Neural progenitor cell (in vitro differentiated cells): ENCODE data around the gene ZFP1. TPM values are rescaled to one million over a fixed set of nuclear protein-coding genes. Genes with fewer than 3 reads are reported as not detected.

Source experiments
- DNase-seq: peaks from one replicate; pipeline ENCODE4 v3.0.0-alpha.2; 2016; ENCODE audit warnings: low spot score
- H2AFZ ChIP-seq: fragments of 200-600 bp; sonication (generic); replicated peaks from 2 replicates; pipeline ENCODE4 v1.6.1; 2016; ENCODE audit warnings: antibody characterized with exemption
- H3F3A ChIP-seq: fragments of 200-600 bp; sonication (generic); 2 replicates; pipeline ENCODE4 v1.6.1; 2016; ENCODE audit warnings: antibody characterized with exemption, low read depth
- H3K27ac ChIP-seq: fragments of 200-600 bp; sonication (generic); 2 replicates; pipeline ENCODE4 v1.5.1; 2016; ENCODE audit warnings: mild to moderate bottlenecking
- H3K27me3 ChIP-seq: fragments of 200-600 bp; sonication (generic); 2 replicates; pipeline ENCODE4 v1.6.1; 2016; ENCODE audit warnings: mild to moderate bottlenecking, moderate library complexity
- H3K36me3 ChIP-seq: fragments of 200-600 bp; sonication (generic); 2 replicates; pipeline ENCODE4 v1.5.1; 2016
- H3K4me1 ChIP-seq: fragments of 200-600 bp; sonication (generic); 2 replicates; pipeline ENCODE4 v1.6.1; 2016; ENCODE audit warnings: mixed run types
- H3K4me2 ChIP-seq: fragments of 200-600 bp; sonication (generic); 2 replicates; pipeline ENCODE4 v1.6.1; 2016
- H3K4me3 ChIP-seq: fragments of 200-600 bp; sonication (generic); 2 replicates; pipeline ENCODE4 v1.5.1; 2016
- H3K79me2 ChIP-seq: fragments of 200-600 bp; sonication (generic); 2 replicates; pipeline ENCODE4 v1.6.1; 2016; ENCODE audit warnings: low read depth
- H3K9ac ChIP-seq: fragments of 200-600 bp; sonication (generic); 2 replicates; pipeline ENCODE4 v1.6.1; 2016
- H3K9me3 ChIP-seq: fragments of 200-600 bp; sonication (generic); 2 replicates; pipeline ENCODE4 v1.5.1; 2016; ENCODE audit warnings: low read depth
- H4K20me1 ChIP-seq: fragments of 200-600 bp; sonication (generic); 2 replicates; pipeline ENCODE4 v1.6.1; 2016; ENCODE audit warnings: low read depth
- H3K27ac Mint-ChIP-seq: 3 replicates; pipeline ENCODE4 v1.8.0; 2021; ENCODE audit warnings: mixed read lengths
- H3K27me3 Mint-ChIP-seq: 2 replicates; pipeline ENCODE4 v1.8.0; 2022; ENCODE audit warnings: low read depth, mild to moderate bottlenecking, inconsistent platforms, moderate library complexity, mixed read lengths; ENCODE audit not compliant: insufficient read depth
- H3K36me3 Mint-ChIP-seq: 3 replicates; pipeline ENCODE4 v1.8.0; 2021; ENCODE audit warnings: mixed read lengths
- H3K4me1 Mint-ChIP-seq: 3 replicates; pipeline ENCODE4 v1.8.0; 2021; ENCODE audit warnings: mixed read lengths
- H3K4me3 Mint-ChIP-seq: 3 replicates; pipeline ENCODE4 v1.8.0; 2021; ENCODE audit warnings: mild to moderate bottlenecking, moderate library complexity, mixed read lengths
- H3K9me3 Mint-ChIP-seq: 3 replicates; pipeline ENCODE4 v1.8.0; 2020; ENCODE audit warnings: mixed read lengths
- EZH2 ChIP-seq: fragments of 200-600 bp; sonication (generic); IDR thresholded peaks from 2 replicates; pipeline ENCODE4 v1.6.1; 2017; ENCODE audit warnings: antibody characterized with exemption, mild to moderate bottlenecking, moderate library complexity
- EZH2phosphoT487 ChIP-seq: fragments of 200-600 bp; sonication (generic); IDR thresholded peaks from 2 replicates; pipeline ENCODE4 v1.6.1; 2017; ENCODE audit warnings: antibody characterized with exemption
- total RNA-seq: library from RNA; depleted of rRNA; stranded (reverse); fragments of >200 nt; gene quantifications from 2 replicates; pipeline ENCODE4 v1.2.3, GENCODE V29; 2015; ENCODE audit warnings: low replicate concordance
- TF ChIP-seq, protein P1 (sequence below): fragments of 200-600 bp; sonication (generic); IDR thresholded peaks from 2 replicates; pipeline ENCODE4 v1.5.1; 2017; ENCODE audit warnings: antibody characterized with exemption, mild to moderate bottlenecking

The ZFP1 gene
- total RNA-seq, 1 donor from 2014 or later, result 35.4 TPM

DNA sequence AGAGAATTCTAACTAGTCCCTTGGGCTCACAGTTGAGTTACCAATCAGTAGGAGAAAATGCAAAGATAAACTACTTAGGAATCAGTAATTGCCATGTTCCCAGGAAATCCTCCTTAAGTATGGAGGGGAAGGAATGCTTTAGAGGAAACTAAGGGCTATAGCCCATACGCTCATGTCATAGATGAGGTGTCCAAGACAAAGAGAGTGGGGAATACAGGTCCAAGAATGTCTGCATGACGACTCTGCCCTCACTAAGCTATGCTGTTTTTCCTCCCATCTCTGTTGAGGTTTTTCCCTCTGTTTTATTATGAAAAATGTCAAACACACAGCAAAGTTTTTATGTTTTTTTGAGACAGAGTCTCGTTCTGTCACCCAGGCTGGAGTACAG is 47.7 kb upstream of the ZFP1 start:
- H4K20me1 ChIP-seq, result peaks cover 58% of the 10 kb centered on the region
- peaks cover 21% of the 10 kb centered on the region for H3K4me1 ChIP-seq
- H3K9ac ChIP-seq, result no peak overlapping the region
- no peak for DNase-seq
- no peaks in the 10 kb centered on the region for H3K9me3 Mint-ChIP-seq
- no peak overlapping the region for H3K4me2 ChIP-seq
- no peak overlapping the region for H3K27ac Mint-ChIP-seq
- peaks cover 5% of the 10 kb centered on the region for H3K27me3 Mint-ChIP-seq
- H3K4me3 Mint-ChIP-seq, result no peak overlapping the region
- H3F3A ChIP-seq, result peaks cover 4% of the 10 kb centered on the region
- peaks cover 25% of the 10 kb centered on the region for H3K36me3 Mint-ChIP-seq
- no peak overlapping the region for H2AFZ ChIP-seq
- no peaks in the 10 kb centered on the region for H3K9me3 ChIP-seq
- H3K36me3 ChIP-seq, result no peaks in the 10 kb centered on the region
- no peak overlapping the region for H3K4me3 ChIP-seq
- TF ChIP-seq, protein P1, sequence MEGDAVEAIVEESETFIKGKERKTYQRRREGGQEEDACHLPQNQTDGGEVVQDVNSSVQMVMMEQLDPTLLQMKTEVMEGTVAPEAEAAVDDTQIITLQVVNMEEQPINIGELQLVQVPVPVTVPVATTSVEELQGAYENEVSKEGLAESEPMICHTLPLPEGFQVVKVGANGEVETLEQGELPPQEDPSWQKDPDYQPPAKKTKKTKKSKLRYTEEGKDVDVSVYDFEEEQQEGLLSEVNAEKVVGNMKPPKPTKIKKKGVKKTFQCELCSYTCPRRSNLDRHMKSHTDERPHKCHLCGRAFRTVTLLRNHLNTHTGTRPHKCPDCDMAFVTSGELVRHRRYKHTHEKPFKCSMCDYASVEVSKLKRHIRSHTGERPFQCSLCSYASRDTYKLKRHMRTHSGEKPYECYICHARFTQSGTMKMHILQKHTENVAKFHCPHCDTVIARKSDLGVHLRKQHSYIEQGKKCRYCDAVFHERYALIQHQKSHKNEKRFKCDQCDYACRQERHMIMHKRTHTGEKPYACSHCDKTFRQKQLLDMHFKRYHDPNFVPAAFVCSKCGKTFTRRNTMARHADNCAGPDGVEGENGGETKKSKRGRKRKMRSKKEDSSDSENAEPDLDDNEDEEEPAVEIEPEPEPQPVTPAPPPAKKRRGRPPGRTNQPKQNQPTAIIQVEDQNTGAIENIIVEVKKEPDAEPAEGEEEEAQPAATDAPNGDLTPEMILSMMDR, result no peak
- TF ChIP-seq EZH2phosphoT487 (no peak), EZH2 (no peak)
- H3K4me1 Mint-ChIP-seq, result peaks cover 23% of the 10 kb centered on the region
- H3K79me2 ChIP-seq, result peaks cover 11% of the 10 kb centered on the region
- no peaks in the 10 kb centered on the region for H3K27me3 ChIP-seq
- H3K27ac ChIP-seq, result no peak overlapping the region

DNA sequence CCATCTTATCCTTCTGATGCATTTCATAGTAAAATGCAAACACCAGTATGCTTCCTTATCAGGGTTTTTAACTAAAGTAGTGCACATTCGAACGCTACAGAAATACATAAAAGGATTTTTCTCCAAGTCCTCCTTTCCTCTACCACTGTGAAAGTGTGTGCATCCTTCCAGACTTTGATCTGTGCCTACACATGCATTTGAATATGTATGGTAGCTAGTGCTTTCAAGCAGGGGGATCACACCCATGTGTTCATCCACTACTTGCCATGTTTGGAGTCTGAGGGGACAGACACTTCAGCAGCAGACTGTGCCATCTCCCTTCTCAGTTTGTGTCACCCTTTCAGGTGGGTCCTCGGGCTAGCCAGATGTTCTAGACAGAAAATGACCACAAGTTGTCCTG is 46.7 kb upstream of the ZFP1 start:
- Histone ChIP-seq H3K4me3 (no peak overlapping the region), H3K4me1 (peaks cover 27% of the 10 kb centered on the region), H3K4me2 (no peak overlapping the region), H3F3A (peaks cover 4% of the 10 kb centered on the region), H3K9me3 (no peaks in the 10 kb centered on the region), H3K9ac (no peak overlapping the region), H3K27ac (no peak overlapping the region), H4K20me1 (peaks cover 63% of the 10 kb centered on the region), H3K36me3 (no peaks in the 10 kb centered on the region), H3K27me3 (no peaks in the 10 kb centered on the region), H2AFZ (no peak overlapping the region), H3K79me2 (peaks cover 9% of the 10 kb centered on the region)
- DNase-seq, result no peak
- Mint-ChIP-seq H3K27ac (no peak overlapping the region), H3K4me3 (no peak overlapping the region), H3K36me3 (peaks cover 26% of the 10 kb centered on the region), H3K27me3 (peaks cover 10% of the 10 kb centered on the region), H3K9me3 (no peaks in the 10 kb centered on the region), H3K4me1 (peaks cover 30% of the 10 kb centered on the region)
- TF ChIP-seq, protein P1, result no peak
- TF ChIP-seq EZH2phosphoT487, result no peak
- no peak for TF ChIP-seq EZH2

DNA sequence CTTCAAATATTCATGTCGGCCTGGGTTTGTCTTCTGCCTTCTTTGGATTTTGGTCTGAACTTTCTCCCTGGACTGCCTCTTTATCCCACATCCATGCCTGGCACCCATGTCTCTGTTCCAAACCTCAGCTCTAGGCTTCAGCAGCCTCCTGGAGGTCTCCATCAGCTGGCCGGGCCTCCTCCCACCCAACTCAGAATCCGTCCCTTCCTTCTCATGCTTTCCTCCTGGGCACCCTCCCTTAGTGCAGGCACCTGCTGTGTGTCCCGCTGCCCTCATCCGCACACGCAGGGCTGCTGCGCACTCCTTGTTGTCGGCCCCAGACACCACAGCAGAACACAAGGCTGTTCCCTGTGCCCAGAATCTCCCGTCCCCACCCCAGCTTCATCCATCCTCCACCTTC is 45.7 kb upstream of the ZFP1 start:
- Mint-ChIP-seq H3K27me3 (peaks cover 10% of the 10 kb centered on the region), H3K9me3 (no peaks in the 10 kb centered on the region), H3K4me3 (no peak overlapping the region), H3K27ac (no peak overlapping the region), H3K36me3 (peaks cover 26% of the 10 kb centered on the region), H3K4me1 (peaks cover 37% of the 10 kb centered on the region)
- no peaks in the 10 kb centered on the region for H3K36me3 ChIP-seq
- H3K4me1 ChIP-seq, result peaks cover 28% of the 10 kb centered on the region
- H4K20me1 ChIP-seq, result peaks cover 55% of the 10 kb centered on the region
- no peak overlapping the region for H3K4me2 ChIP-seq
- no peak overlapping the region for H3K4me3 ChIP-seq
- H3K27me3 ChIP-seq, result no peaks in the 10 kb centered on the region
- TF ChIP-seq EZH2 (no peak), EZH2phosphoT487 (no peak)
- TF ChIP-seq, protein P1, result no peak
- peaks cover 8% of the 10 kb centered on the region for H3K79me2 ChIP-seq
- no peak overlapping the region for H3K9ac ChIP-seq
- H2AFZ ChIP-seq, result no peak overlapping the region
- H3K9me3 ChIP-seq, result no peaks in the 10 kb centered on the region
- no peak overlapping the region for H3K27ac ChIP-seq
- peaks cover 4% of the 10 kb centered on the region for H3F3A ChIP-seq
- DNase-seq, result no peak
